Stomach (tissue), 4 donors: ENCODE results near the gene PDPK1.

Experiments used
- POLR2A ChIP-seq, 4 donors: fragments of 450-650 bp; IDR thresholded peaks; one replicate each; pipeline ENCODE4 v1.6.1; 2016; ENCODE audit warnings: antibody characterized with exemption in 4 of 4, control low read depth in 2 of 4, mild to moderate bottlenecking in 1 of 4, moderate library complexity in 1 of 4
- TF ChIP-seq, protein P1 (sequence below), 7 experiments: fragments of 450-650 bp in 4 of 7; fragments of 200-600 bp in 3 of 7; sonication (generic) in 3 of 7; IDR thresholded peaks; one replicate each; pipeline ENCODE4 v1.5.1; 2016 to 2019; ENCODE audit warnings: antibody characterized with exemption in 7 of 7, control low read depth in 2 of 7, mild to moderate bottlenecking in 1 of 7

DNA sequence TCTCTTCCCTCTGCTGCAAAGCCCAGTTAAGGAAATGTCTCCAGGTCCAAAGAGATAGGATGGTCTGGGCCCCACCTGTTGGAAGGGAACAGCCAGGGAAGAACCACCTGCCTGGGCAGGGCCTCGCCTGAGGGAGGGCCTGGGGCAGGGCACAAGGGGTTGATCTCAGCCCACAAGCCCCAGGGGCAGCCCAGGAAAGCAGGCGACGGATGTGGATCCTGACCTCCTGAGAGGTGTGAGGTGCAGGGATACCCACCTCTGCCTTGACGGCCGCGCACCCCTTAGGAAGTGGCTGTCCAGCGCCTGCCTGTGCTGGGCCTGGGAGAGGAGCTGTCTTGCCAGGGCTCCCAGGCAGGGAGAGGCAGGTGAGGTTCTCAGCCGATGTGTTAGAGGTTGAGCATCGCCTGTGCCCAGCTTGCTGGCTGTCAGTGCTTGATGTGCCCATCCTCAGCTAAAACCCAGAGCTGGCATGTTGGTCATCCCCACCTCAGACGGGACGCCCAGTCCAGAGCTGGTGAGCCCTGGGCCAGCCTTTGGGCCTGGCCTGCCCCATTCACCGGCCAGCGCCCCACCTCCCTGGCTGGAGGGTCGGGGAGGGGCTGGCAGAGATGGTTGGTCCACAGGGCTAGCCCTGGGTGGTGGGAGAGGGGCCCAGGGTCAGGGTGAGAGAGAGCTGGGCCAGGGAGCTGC, 7.0 kb upstream of the PDPK1 start:
- TF ChIP-seq, protein P1, sequence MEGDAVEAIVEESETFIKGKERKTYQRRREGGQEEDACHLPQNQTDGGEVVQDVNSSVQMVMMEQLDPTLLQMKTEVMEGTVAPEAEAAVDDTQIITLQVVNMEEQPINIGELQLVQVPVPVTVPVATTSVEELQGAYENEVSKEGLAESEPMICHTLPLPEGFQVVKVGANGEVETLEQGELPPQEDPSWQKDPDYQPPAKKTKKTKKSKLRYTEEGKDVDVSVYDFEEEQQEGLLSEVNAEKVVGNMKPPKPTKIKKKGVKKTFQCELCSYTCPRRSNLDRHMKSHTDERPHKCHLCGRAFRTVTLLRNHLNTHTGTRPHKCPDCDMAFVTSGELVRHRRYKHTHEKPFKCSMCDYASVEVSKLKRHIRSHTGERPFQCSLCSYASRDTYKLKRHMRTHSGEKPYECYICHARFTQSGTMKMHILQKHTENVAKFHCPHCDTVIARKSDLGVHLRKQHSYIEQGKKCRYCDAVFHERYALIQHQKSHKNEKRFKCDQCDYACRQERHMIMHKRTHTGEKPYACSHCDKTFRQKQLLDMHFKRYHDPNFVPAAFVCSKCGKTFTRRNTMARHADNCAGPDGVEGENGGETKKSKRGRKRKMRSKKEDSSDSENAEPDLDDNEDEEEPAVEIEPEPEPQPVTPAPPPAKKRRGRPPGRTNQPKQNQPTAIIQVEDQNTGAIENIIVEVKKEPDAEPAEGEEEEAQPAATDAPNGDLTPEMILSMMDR (IDR thresholded peaks at IDR 0.05) = no peak
- no peak for TF ChIP-seq POLR2A (IDR thresholded peaks at IDR 0.05)
